Neural progenitor cell (in vitro differentiated cells): Measurements from ENCODE around the gene TRIM5. TPM values are rescaled to one million over a fixed set of nuclear protein-coding genes. Genes with fewer than 3 reads are reported as not detected.

Experiments
- DNase-seq: peaks from one replicate; pipeline ENCODE4 v3.0.0-alpha.2; 2016; ENCODE audit warnings: low spot score
- H2AFZ ChIP-seq: fragments of 200-600 bp; sonication (generic); replicated peaks from 2 replicates; pipeline ENCODE4 v1.6.1; 2016; ENCODE audit warnings: antibody characterized with exemption
- H3F3A ChIP-seq: fragments of 200-600 bp; sonication (generic); 2 replicates; pipeline ENCODE4 v1.6.1; 2016; ENCODE audit warnings: antibody characterized with exemption, low read depth
- H3K27ac ChIP-seq: fragments of 200-600 bp; sonication (generic); 2 replicates; pipeline ENCODE4 v1.5.1; 2016; ENCODE audit warnings: mild to moderate bottlenecking
- H3K27me3 ChIP-seq: fragments of 200-600 bp; sonication (generic); 2 replicates; pipeline ENCODE4 v1.6.1; 2016; ENCODE audit warnings: mild to moderate bottlenecking, moderate library complexity
- H3K36me3 ChIP-seq: fragments of 200-600 bp; sonication (generic); 2 replicates; pipeline ENCODE4 v1.5.1; 2016
- H3K4me1 ChIP-seq: fragments of 200-600 bp; sonication (generic); 2 replicates; pipeline ENCODE4 v1.6.1; 2016; ENCODE audit warnings: mixed run types
- H3K4me2 ChIP-seq: fragments of 200-600 bp; sonication (generic); 2 replicates; pipeline ENCODE4 v1.6.1; 2016
- H3K4me3 ChIP-seq: fragments of 200-600 bp; sonication (generic); 2 replicates; pipeline ENCODE4 v1.5.1; 2016
- H3K79me2 ChIP-seq: fragments of 200-600 bp; sonication (generic); 2 replicates; pipeline ENCODE4 v1.6.1; 2016; ENCODE audit warnings: low read depth
- H3K9ac ChIP-seq: fragments of 200-600 bp; sonication (generic); 2 replicates; pipeline ENCODE4 v1.6.1; 2016
- H3K9me3 ChIP-seq: fragments of 200-600 bp; sonication (generic); 2 replicates; pipeline ENCODE4 v1.5.1; 2016; ENCODE audit warnings: low read depth
- H4K20me1 ChIP-seq: fragments of 200-600 bp; sonication (generic); 2 replicates; pipeline ENCODE4 v1.6.1; 2016; ENCODE audit warnings: low read depth
- H3K27ac Mint-ChIP-seq: 3 replicates; pipeline ENCODE4 v1.8.0; 2021; ENCODE audit warnings: mixed read lengths
- H3K27me3 Mint-ChIP-seq: 2 replicates; pipeline ENCODE4 v1.8.0; 2022; ENCODE audit warnings: low read depth, mild to moderate bottlenecking, inconsistent platforms, moderate library complexity, mixed read lengths; ENCODE audit not compliant: insufficient read depth
- H3K36me3 Mint-ChIP-seq: 3 replicates; pipeline ENCODE4 v1.8.0; 2021; ENCODE audit warnings: mixed read lengths
- H3K4me1 Mint-ChIP-seq: 3 replicates; pipeline ENCODE4 v1.8.0; 2021; ENCODE audit warnings: mixed read lengths
- H3K4me3 Mint-ChIP-seq: 3 replicates; pipeline ENCODE4 v1.8.0; 2021; ENCODE audit warnings: mild to moderate bottlenecking, moderate library complexity, mixed read lengths
- H3K9me3 Mint-ChIP-seq: 3 replicates; pipeline ENCODE4 v1.8.0; 2020; ENCODE audit warnings: mixed read lengths
- EZH2 ChIP-seq: fragments of 200-600 bp; sonication (generic); IDR thresholded peaks from 2 replicates; pipeline ENCODE4 v1.6.1; 2017; ENCODE audit warnings: antibody characterized with exemption, mild to moderate bottlenecking, moderate library complexity
- EZH2phosphoT487 ChIP-seq: fragments of 200-600 bp; sonication (generic); IDR thresholded peaks from 2 replicates; pipeline ENCODE4 v1.6.1; 2017; ENCODE audit warnings: antibody characterized with exemption
- total RNA-seq: library from RNA; depleted of rRNA; stranded (reverse); fragments of >200 nt; gene quantifications from 2 replicates; pipeline ENCODE4 v1.2.3, GENCODE V29; 2015; ENCODE audit warnings: low replicate concordance
- TF ChIP-seq, protein P1 (sequence below): fragments of 200-600 bp; sonication (generic); IDR thresholded peaks from 2 replicates; pipeline ENCODE4 v1.5.1; 2017; ENCODE audit warnings: antibody characterized with exemption, mild to moderate bottlenecking

Gene TRIM5, protein sequence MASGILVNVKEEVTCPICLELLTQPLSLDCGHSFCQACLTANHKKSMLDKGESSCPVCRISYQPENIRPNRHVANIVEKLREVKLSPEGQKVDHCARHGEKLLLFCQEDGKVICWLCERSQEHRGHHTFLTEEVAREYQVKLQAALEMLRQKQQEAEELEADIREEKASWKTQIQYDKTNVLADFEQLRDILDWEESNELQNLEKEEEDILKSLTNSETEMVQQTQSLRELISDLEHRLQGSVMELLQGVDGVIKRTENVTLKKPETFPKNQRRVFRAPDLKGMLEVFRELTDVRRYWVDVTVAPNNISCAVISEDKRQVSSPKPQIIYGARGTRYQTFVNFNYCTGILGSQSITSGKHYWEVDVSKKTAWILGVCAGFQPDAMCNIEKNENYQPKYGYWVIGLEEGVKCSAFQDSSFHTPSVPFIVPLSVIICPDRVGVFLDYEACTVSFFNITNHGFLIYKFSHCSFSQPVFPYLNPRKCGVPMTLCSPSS
- total RNA-seq, result 24.5 and 26.7 TPM in 2 replicates

DNA sequence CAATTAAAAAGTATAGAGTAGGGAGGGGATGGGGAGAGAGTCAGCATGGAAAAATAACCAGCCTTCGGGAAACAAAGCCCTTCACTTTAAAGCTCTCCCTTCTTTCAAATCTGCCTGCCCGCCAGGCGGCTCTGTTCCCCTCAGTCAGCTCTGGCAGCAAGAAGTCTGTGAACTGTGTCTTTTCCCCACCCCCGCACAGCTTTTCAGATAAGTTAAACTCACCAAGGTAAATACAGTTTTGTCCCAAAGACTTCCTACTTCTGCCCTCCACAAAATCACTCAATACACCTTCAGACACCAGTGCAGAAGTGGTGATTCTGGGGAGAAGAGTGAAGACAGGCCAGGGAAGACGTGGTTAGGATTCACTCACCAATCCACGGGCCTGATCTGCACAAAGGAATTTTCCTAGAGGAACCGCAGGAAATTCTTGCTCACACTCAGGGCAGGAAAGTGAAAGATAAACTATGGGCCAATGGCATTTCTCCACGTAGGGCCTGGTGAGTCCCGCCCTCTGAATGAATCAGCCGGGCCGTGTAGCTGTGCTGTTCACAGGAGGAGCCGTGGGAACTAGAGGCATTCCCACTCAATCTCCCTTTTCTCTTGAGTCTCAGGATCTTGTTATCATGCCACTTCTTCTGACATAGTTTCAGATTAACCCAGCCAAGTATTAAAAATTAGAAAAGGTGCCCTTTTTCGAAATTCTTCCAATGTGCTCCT, at the start of gene TRIM5:
Gene TRIM5, minus strand, starts transcription at position 429 of the 717 bp plus-strand sequence. CDS start 4,897 bp downstream, outside the sequence.
- Histone ChIP-seq H3K36me3 (no peaks in the 10 kb centered on the region), H3K4me1 (peaks cover 17% of the 10 kb centered on the region), H3K4me3 (peak within 1 kb of the TSS; percentile 44), H2AFZ (peak within 1 kb of the TSS; percentile 92), H4K20me1 (no peaks in the 10 kb centered on the region), H3K27me3 (no peaks in the 10 kb centered on the region), H3K9me3 (no peaks in the 10 kb centered on the region), H3K4me2 (peak within 1 kb of the TSS; percentile 75), H3K27ac (peak within 1 kb of the TSS; percentile 95), H3K79me2 (peaks cover 13% of the 10 kb centered on the region), H3K9ac (peak within 1 kb of the TSS; percentile 59), H3F3A (peaks cover 30% of the 10 kb centered on the region)
- Mint-ChIP-seq H3K27ac (peak within 1 kb of the TSS; percentile 100), H3K36me3 (peaks cover 19% of the 10 kb centered on the region), H3K4me1 (peaks cover 27% of the 10 kb centered on the region), H3K9me3 (peaks cover 10% of the 10 kb centered on the region), H3K27me3 (no peaks in the 10 kb centered on the region), H3K4me3 (peak within 1 kb of the TSS; percentile 93)
- no peak for TF ChIP-seq EZH2phosphoT487
- TF ChIP-seq, protein P1, sequence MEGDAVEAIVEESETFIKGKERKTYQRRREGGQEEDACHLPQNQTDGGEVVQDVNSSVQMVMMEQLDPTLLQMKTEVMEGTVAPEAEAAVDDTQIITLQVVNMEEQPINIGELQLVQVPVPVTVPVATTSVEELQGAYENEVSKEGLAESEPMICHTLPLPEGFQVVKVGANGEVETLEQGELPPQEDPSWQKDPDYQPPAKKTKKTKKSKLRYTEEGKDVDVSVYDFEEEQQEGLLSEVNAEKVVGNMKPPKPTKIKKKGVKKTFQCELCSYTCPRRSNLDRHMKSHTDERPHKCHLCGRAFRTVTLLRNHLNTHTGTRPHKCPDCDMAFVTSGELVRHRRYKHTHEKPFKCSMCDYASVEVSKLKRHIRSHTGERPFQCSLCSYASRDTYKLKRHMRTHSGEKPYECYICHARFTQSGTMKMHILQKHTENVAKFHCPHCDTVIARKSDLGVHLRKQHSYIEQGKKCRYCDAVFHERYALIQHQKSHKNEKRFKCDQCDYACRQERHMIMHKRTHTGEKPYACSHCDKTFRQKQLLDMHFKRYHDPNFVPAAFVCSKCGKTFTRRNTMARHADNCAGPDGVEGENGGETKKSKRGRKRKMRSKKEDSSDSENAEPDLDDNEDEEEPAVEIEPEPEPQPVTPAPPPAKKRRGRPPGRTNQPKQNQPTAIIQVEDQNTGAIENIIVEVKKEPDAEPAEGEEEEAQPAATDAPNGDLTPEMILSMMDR, result peak; percentile 56
- DNase-seq, result peak; percentile 82

DNA sequence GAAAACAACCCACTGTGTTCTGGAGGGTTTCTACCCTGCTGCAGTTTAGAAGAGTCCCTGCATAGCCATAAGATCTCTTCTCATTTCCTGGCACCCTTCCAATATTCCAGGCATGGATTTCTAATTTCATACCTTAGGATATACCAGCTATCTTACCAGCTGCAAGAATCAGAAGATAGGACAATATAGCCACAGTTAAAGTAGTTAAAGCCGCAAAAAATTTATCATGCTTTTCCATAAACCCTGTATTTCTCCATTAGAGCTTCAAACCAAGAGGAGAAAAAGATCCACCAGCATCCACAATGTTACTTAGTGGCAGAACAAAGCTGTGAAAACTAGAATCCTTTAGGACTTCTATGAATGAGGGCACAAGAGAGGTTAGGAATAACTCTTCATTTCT, 42.8 kb upstream of the TRIM5 start:
- Histone ChIP-seq H3F3A (no peaks in the 10 kb centered on the region), H3K27ac (no peak overlapping the region), H3K9me3 (no peaks in the 10 kb centered on the region), H3K36me3 (no peaks in the 10 kb centered on the region), H3K4me3 (no peak overlapping the region), H3K4me2 (no peak overlapping the region), H4K20me1 (no peaks in the 10 kb centered on the region), H3K27me3 (no peaks in the 10 kb centered on the region), H3K9ac (no peak overlapping the region), H3K4me1 (no peaks in the 10 kb centered on the region), H2AFZ (no peak overlapping the region), H3K79me2 (no peaks in the 10 kb centered on the region)
- Mint-ChIP-seq H3K36me3 (no peaks in the 10 kb centered on the region), H3K4me1 (no peaks in the 10 kb centered on the region), H3K27ac (no peak overlapping the region), H3K9me3 (no peaks in the 10 kb centered on the region), H3K4me3 (no peak overlapping the region), H3K27me3 (no peaks in the 10 kb centered on the region)
- no peak for DNase-seq
- TF ChIP-seq EZH2 (no peak), EZH2phosphoT487 (no peak)
- TF ChIP-seq, protein P1, result no peak

DNA sequence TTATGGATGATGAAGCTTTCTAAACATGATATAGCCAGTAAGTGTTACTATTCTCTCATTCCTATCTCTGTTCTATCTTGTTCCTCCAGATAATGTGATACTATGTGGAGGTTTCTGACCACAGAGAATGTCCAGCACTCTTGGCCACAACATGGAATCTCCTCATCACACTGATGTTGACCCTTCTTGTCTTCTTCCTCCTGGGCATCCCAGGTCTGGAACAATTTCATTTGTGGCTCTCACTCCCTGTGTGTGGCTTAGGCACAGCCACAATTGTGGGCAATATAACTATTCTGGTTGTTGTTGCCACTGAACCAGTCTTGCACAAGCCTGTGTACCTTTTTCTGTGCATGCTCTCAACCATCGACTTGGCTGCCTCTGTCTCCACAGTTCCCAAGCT, 41.5 kb upstream of the TRIM5 start:
- Mint-ChIP-seq H3K27me3 (no peaks in the 10 kb centered on the region), H3K4me1 (no peaks in the 10 kb centered on the region), H3K4me3 (no peak overlapping the region), H3K9me3 (no peaks in the 10 kb centered on the region), H3K36me3 (no peaks in the 10 kb centered on the region), H3K27ac (no peak overlapping the region)
- Histone ChIP-seq H3K36me3 (no peaks in the 10 kb centered on the region), H3K27me3 (no peaks in the 10 kb centered on the region), H4K20me1 (no peaks in the 10 kb centered on the region), H3K9me3 (no peaks in the 10 kb centered on the region), H3F3A (no peaks in the 10 kb centered on the region), H3K4me1 (no peaks in the 10 kb centered on the region), H3K4me3 (no peak overlapping the region), H3K9ac (no peak overlapping the region), H2AFZ (no peak overlapping the region), H3K79me2 (no peaks in the 10 kb centered on the region), H3K27ac (no peak overlapping the region), H3K4me2 (no peak overlapping the region)
- TF ChIP-seq EZH2phosphoT487 (no peak), EZH2 (no peak)
- TF ChIP-seq, protein P1, result no peak
- DNase-seq, result no peak
